ENCODE results near the gene ZC3H10. TPM values are rescaled to one million over a fixed set of nuclear protein-coding genes. Genes with fewer than 3 reads are reported as not detected.

Gene ZC3H10
- total and polyA plus RNA-seq, 2 of the 4 experiments (the other 2 are of a cell fraction) = 1.5 to 3.6 TPM

GRCh38 chr12:56078931-56079722 is 38.9 kb upstream of the ZC3H10 start:
- Histone ChIP-seq H2BK5ac (ENCODE audit: low read depth, low read length, poor library complexity, severe bottlenecking) (peak overlapping the region; percentile 49), H3K56ac (ENCODE audit: extremely low read depth, insufficient read depth, low read length) (no peak overlapping the region), H2BK120ac (ENCODE audit: low read depth, low read length) (no peak overlapping the region; the same call in 1 of the 2 replicates), H4K91ac (ENCODE audit: insufficient read depth, low read depth, low read length) (no peak overlapping the region; the same call in 1 of the 2 replicates), H3K27ac (ENCODE audit: insufficient read depth, low read length) (peak overlapping the region; percentile 47; the same call in 1 of the 2 replicates), H3K27me3 (ENCODE audit: control insufficient read depth, insufficient read depth, low read length) (peaks cover 38% of the 10 kb centered on the region), H4K8ac (ENCODE audit: low read depth in 2 of 2, low read length in 2 of 2) (peak overlapping the region in 1 of 2 experiments; percentile 90; a peak in 2 of 4 replicates), H3K9ac (ENCODE audit: low read depth, low read length) (peak overlapping the region; percentile 66; the same call in 1 of the 2 replicates), H3K36me3 (ENCODE audit: control insufficient read depth, insufficient read depth, low read length) (no peaks in the 10 kb centered on the region), H3K9me3 (ENCODE audit: control insufficient read depth, insufficient read depth, low read length) (no peaks in the 10 kb centered on the region), H2AFZ (replicated peaks; ENCODE audit: low read length, poor library complexity) (peak overlapping the region; percentile 100), H3K4me2 (ENCODE audit: low read depth, low read length) (peak overlapping the region; percentile 96), H2BK15ac (ENCODE audit: low read depth, low read length) (no peak overlapping the region; the same call in 2 of the 3 replicates), H3K14ac (replicated peaks; ENCODE audit: low read depth, low read length) (0 out of 2 replicates have a peak overlapping the region, but pooled peaks have one; percentile 61), H3K4me1 (ENCODE audit: control insufficient read depth, insufficient read depth, low read length) (peaks cover 4% of the 10 kb centered on the region; the same call in 1 of the 2 replicates), H2AK5ac (ENCODE audit: low read depth, low read length) (no peak overlapping the region), H2BK20ac (ENCODE audit: low read depth, low read length) (no peak overlapping the region; the same call in 1 of the 2 replicates), H2AK9ac (replicated peaks; ENCODE audit: low read depth, low read length, poor library complexity) (peak overlapping the region; percentile 85), H4K20me1 (ENCODE audit: insufficient read depth, low read length) (no peaks in the 10 kb centered on the region; the same call in 1 of the 2 replicates), H3K79me1 (ENCODE audit: low read depth in 1 of 2, low read length in 2 of 2) (no peaks in the 10 kb centered on the region), H3K4ac (ENCODE audit: low read depth, low read length) (peak overlapping the region; percentile 76; the same call in 1 of the 2 replicates), H3K18ac (ENCODE audit: low read depth, low read length) (no peak overlapping the region), H4K5ac (ENCODE audit: low read depth, low read length) (no peak overlapping the region), H3K23ac (ENCODE audit: low read depth, low read length) (peak overlapping the region; percentile 84; the same call in 1 of the 2 replicates), H3K4me3 (ENCODE audit: insufficient read depth, low read depth, low read length) (peak overlapping the region; percentile 67), H3K9me1 (ENCODE audit: insufficient read depth, low read length) (0 out of 2 replicates have a peak, but pooled peaks cover 3% of the 10 kb centered on the region)
- DNase-seq = peak; percentile 74
- ATAC-seq (ENCODE audit: low read depth) = peak; percentile 90
- BruUV-seq (replicated peaks) = no TSS peak
- in situ Hi-C loops (cut with MboI; ENCODE audit: low sequenced_read_pairs) = no loop called here
- ChIA-PET POLR2A (ENCODE audit: unreplicated experiment) (no interaction called here), CTCF (interaction anchor here (0.6 to 1.4 kb wide), 6 partner anchors 22 to 142 kb away, joined by 3 to 4 read pairs (median 4); partner anchors contain the start of genes RPL41 and ZC3H10)
- intact Hi-C loops (cut with micrococcal nuclease) = loop anchor here (1.0 to 2.0 kb wide), 2 partner anchors 25 to 32 kb away; partner anchors contain the start of gene PA2G4
- dilution Hi-C loops (cut with HindIII; ENCODE audit: low sequenced_read_pairs, unreplicated experiment) = no loop called here
- 13% methylated on average over 3 of the region's 50 CpGs; no CpG with 5 or more reads in 1 of the 2 experiments for WGBS, 2 experiments (ENCODE audit: extremely low coverage in 2 of 2, insufficient read length in 1 of 2)
- TF ChIP-seq CTCF (conservative IDR thresholded peaks at IDR 0.05; ENCODE audit: low read depth, low read length) (peak; percentile 69), RCOR1 (IDR thresholded peaks at IDR 0.05; ENCODE audit: insufficient replicate concordance, low read length) (peak; percentile 67), SMC3 (IDR thresholded peaks at IDR 0.05; ENCODE audit: low read depth, low read length) (peak; percentile 69), CHD1 (IDR thresholded peaks at IDR 0.05; ENCODE audit: low read depth, low read length) (no peak), RAD21 (IDR thresholded peaks at IDR 0.05; ENCODE audit: low read length) (peak; percentile 53)

Measured in IMR-90 (cell line).